T-helper 1 cell treated with Interleukin-12 subunit alpha and Interleukin-12 subunit beta and Interleukin-4 antibody, amounts not matched to agents 30 μg/mL and 1 μg/mL, for 36 hours (primary cell): ENCODE results near the gene ZNF484.
"Not testable (repeated sequence)": the region's sequence is repeated elsewhere in the genome, so short reads cannot be mapped to it uniquely, and the experiment has no call there.

ENCODE experiments used
- H3K27ac Mint-ChIP-seq: one replicate; pipeline ENCODE4 v1.8.0; 2021; ENCODE audit warnings: mild to moderate bottlenecking, mixed read lengths
- H3K27me3 Mint-ChIP-seq: one replicate; pipeline ENCODE4 v1.8.0; 2021; ENCODE audit warnings: low read depth, mixed read lengths
- H3K36me3 Mint-ChIP-seq: one replicate; pipeline ENCODE4 v1.8.0; 2021; ENCODE audit warnings: low read depth, mixed read lengths
- H3K4me1 Mint-ChIP-seq: one replicate; pipeline ENCODE4 v1.8.0; 2021; ENCODE audit warnings: low read depth, mixed read lengths
- H3K4me3 Mint-ChIP-seq: one replicate; pipeline ENCODE4 v1.8.0; 2021; ENCODE audit warnings: mild to moderate bottlenecking, moderate library complexity, mixed read lengths
- H3K9me3 Mint-ChIP-seq: one replicate; pipeline ENCODE4 v1.8.0; 2021; ENCODE audit warnings: mixed read lengths

Gene ZNF484

GRCh38 chr9:92886846-92887610 is 9.2 kb upstream of the ZNF484 start:
- not testable (repeated sequence) for H3K27me3 Mint-ChIP-seq, H3K9me3 Mint-ChIP-seq, H3K4me3 Mint-ChIP-seq, H3K27ac Mint-ChIP-seq, H3K36me3 Mint-ChIP-seq
- H3K4me1 Mint-ChIP-seq = peaks cover 11% of the 10 kb centered on the region

GRCh38 chr9:92883666-92884405 is 6.0 kb upstream of the ZNF484 start:
- H3K27me3 Mint-ChIP-seq, H3K4me3 Mint-ChIP-seq, H3K9me3 Mint-ChIP-seq, H3K27ac Mint-ChIP-seq, H3K36me3 Mint-ChIP-seq: not testable (repeated sequence)
- H3K4me1 Mint-ChIP-seq = peaks cover 11% of the 10 kb centered on the region

GRCh38 chr9:92882276-92882675 is 4.4 kb upstream of the ZNF484 start:
- peaks cover 8% of the 10 kb centered on the region for H3K9me3 Mint-ChIP-seq

GRCh38 chr9:92875373-92875772 is 2.5 kb downstream of the ZNF484 start:
- Mint-ChIP-seq H3K4me1 (peaks cover 43% of the 10 kb centered on the region), H3K4me3 (peak overlapping the region; percentile 25), H3K36me3 (peaks cover 39% of the 10 kb centered on the region), H3K27ac (no peak overlapping the region), H3K9me3 (peaks cover 8% of the 10 kb centered on the region), H3K27me3 (no peaks in the 10 kb centered on the region)

More at GRCh38 chr9:92882276-92882675, 4.4 kb upstream of the ZNF484 start:
- peaks cover 14% of the 10 kb centered on the region for H3K4me1 Mint-ChIP-seq
- H3K4me3 Mint-ChIP-seq = no peak overlapping the region
- H3K27me3 Mint-ChIP-seq = no peaks in the 10 kb centered on the region
- H3K27ac Mint-ChIP-seq = no peak overlapping the region
- H3K36me3 Mint-ChIP-seq = peaks cover 13% of the 10 kb centered on the region

GRCh38 chr9:92870289-92870688 is 7.5 kb downstream of the ZNF484 start:
- Mint-ChIP-seq H3K4me1 (peaks cover 19% of the 10 kb centered on the region), H3K27me3 (no peaks in the 10 kb centered on the region), H3K9me3 (peaks cover 4% of the 10 kb centered on the region), H3K36me3 (peaks cover 60% of the 10 kb centered on the region), H3K27ac (no peak overlapping the region), H3K4me3 (no peak overlapping the region)

GRCh38 chr9:92866600-92866999 is 11.2 kb downstream of the ZNF484 start:
- peaks cover 25% of the 10 kb centered on the region for H3K9me3 Mint-ChIP-seq
- peaks cover 80% of the 10 kb centered on the region for H3K36me3 Mint-ChIP-seq
- H3K4me3 Mint-ChIP-seq, H3K27ac Mint-ChIP-seq, H3K27me3 Mint-ChIP-seq: not testable (repeated sequence)
- H3K4me1 Mint-ChIP-seq = peaks cover 14% of the 10 kb centered on the region

GRCh38 chr9:92864152-92864551 is 13.7 kb downstream of the ZNF484 start:
- H3K4me1 Mint-ChIP-seq = peaks cover 5% of the 10 kb centered on the region
- H3K27ac Mint-ChIP-seq = no peak overlapping the region
- peaks cover 31% of the 10 kb centered on the region for H3K9me3 Mint-ChIP-seq
- no peaks in the 10 kb centered on the region for H3K27me3 Mint-ChIP-seq
- peaks cover 81% of the 10 kb centered on the region for H3K36me3 Mint-ChIP-seq
- no peak overlapping the region for H3K4me3 Mint-ChIP-seq

- Mint-ChIP-seq H3K4me1 (peaks cover 5% of the 10 kb centered on the region), H3K4me3 (no peak overlapping the region), H3K36me3 (peaks cover 78% of the 10 kb centered on the region), H3K9me3 (peaks cover 39% of the 10 kb centered on the region), H3K27me3 (no peaks in the 10 kb centered on the region), H3K27ac (no peak overlapping the region)
These were observed 17.0 kb downstream of the ZNF484 start for GRCh38 chr9:92860867-92861266.

GRCh38 chr9:92857236-92857635 is 20.6 kb downstream of the ZNF484 start:
- H3K27me3 Mint-ChIP-seq = no peaks in the 10 kb centered on the region
- peaks cover 79% of the 10 kb centered on the region for H3K36me3 Mint-ChIP-seq
- H3K27ac Mint-ChIP-seq = no peak overlapping the region
- peaks cover 3% of the 10 kb centered on the region for H3K4me1 Mint-ChIP-seq
- no peak overlapping the region for H3K4me3 Mint-ChIP-seq
- peaks cover 42% of the 10 kb centered on the region for H3K9me3 Mint-ChIP-seq

GRCh38 chr9:92853716-92854115 is 24.1 kb downstream of the ZNF484 start:
- H3K36me3 Mint-ChIP-seq = peaks cover 83% of the 10 kb centered on the region
- no peaks in the 10 kb centered on the region for H3K4me1 Mint-ChIP-seq
- no peak overlapping the region for H3K4me3 Mint-ChIP-seq
- no peaks in the 10 kb centered on the region for H3K27me3 Mint-ChIP-seq
- no peak overlapping the region for H3K27ac Mint-ChIP-seq
- H3K9me3 Mint-ChIP-seq = peaks cover 59% of the 10 kb centered on the region

GRCh38 chr9:92850898-92851297 is 26.9 kb downstream of the ZNF484 start:
- no peaks in the 10 kb centered on the region for H3K27me3 Mint-ChIP-seq

GRCh38 chr9:92848740-92849139 is 29.1 kb downstream of the ZNF484 start:
- H3K4me1 Mint-ChIP-seq, H3K27ac Mint-ChIP-seq, H3K4me3 Mint-ChIP-seq, H3K27me3 Mint-ChIP-seq: not testable (repeated sequence)
- H3K9me3 Mint-ChIP-seq = peaks cover 84% of the 10 kb centered on the region
- H3K36me3 Mint-ChIP-seq = peaks cover 84% of the 10 kb centered on the region

More at GRCh38 chr9:92850898-92851297, 26.9 kb downstream of the ZNF484 start:
- peaks cover 89% of the 10 kb centered on the region for H3K36me3 Mint-ChIP-seq
- no peak overlapping the region for H3K27ac Mint-ChIP-seq
- H3K9me3 Mint-ChIP-seq = peaks cover 75% of the 10 kb centered on the region
- no peak overlapping the region for H3K4me3 Mint-ChIP-seq
- H3K4me1 Mint-ChIP-seq = no peaks in the 10 kb centered on the region

GRCh38 chr9:92846662-92847145 is 31.1 kb downstream of the ZNF484 start:
- Mint-ChIP-seq H3K9me3 (peaks cover 80% of the 10 kb centered on the region), H3K4me3 (no peak overlapping the region), H3K4me1 (no peaks in the 10 kb centered on the region), H3K27me3 (no peaks in the 10 kb centered on the region), H3K36me3 (peaks cover 74% of the 10 kb centered on the region), H3K27ac (no peak overlapping the region)

- H3K36me3 Mint-ChIP-seq = peaks cover 12% of the 10 kb centered on the region
- H3K27me3 Mint-ChIP-seq = not testable (repeated sequence)
- peaks cover 66% of the 10 kb centered on the region for H3K9me3 Mint-ChIP-seq
These were observed 39.4 kb downstream of the ZNF484 start for GRCh38 chr9:92838411-92838810.

GRCh38 chr9:92837191-92837590 is 40.6 kb downstream of the ZNF484 start:
- Mint-ChIP-seq H3K27me3 (no peaks in the 10 kb centered on the region), H3K27ac (no peak overlapping the region), H3K9me3 (peaks cover 65% of the 10 kb centered on the region), H3K4me3 (no peak overlapping the region), H3K36me3 (peaks cover 7% of the 10 kb centered on the region), H3K4me1 (no peaks in the 10 kb centered on the region)

More at GRCh38 chr9:92838411-92838810, 39.4 kb downstream of the ZNF484 start:
- not testable (repeated sequence) for H3K4me3 Mint-ChIP-seq, H3K4me1 Mint-ChIP-seq, H3K27ac Mint-ChIP-seq
